Spleen (tissue), 11 donors: Measurements from ENCODE around the gene MAN2B1. TPM values are rescaled to one million over a fixed set of nuclear protein-coding genes. Genes with fewer than 3 reads are reported as not detected.
A peak's percentile ranks its signal among the peaks of the same experiment; 100 is the strongest.

ENCODE experiments used
- DNase-seq: peaks from one replicate; pipeline ENCODE4 v3.0.0-alpha.2; 2020
- H3K27ac ChIP-seq, 8 donors: fragments of 200-600 bp; sonication (generic) in 7 of 8; 1 replicate in 4 of 8; 2 replicates in 4 of 8; pipeline versions ENCODE4 v1.5.0 to v1.8.0; 2016 to 2021; ENCODE audit warnings: inconsistent platforms in 4 of 8, mild to moderate bottlenecking in 4 of 8, moderate library complexity in 1 of 8
- H3K27me3 ChIP-seq, 7 donors: fragments of 200-600 bp; sonication (generic) in 6 of 7; replicated peaks in 1 of 7; 1 replicate in 4 of 7; 2 replicates in 3 of 7; pipeline versions ENCODE4 v1.5.0 to v1.8.0; 2016 to 2021; ENCODE audit warnings: inconsistent platforms in 3 of 7, mild to moderate bottlenecking in 1 of 7
- H3K36me3 ChIP-seq, 6 donors: fragments of 200-600 bp; sonication (generic) in 5 of 6; 1 replicate in 4 of 6; 2 replicates in 2 of 6; pipeline versions ENCODE4 v1.5.0 to v1.8.0; 2016 to 2021; ENCODE audit warnings: inconsistent platforms in 2 of 6
- H3K4me1 ChIP-seq, 6 donors: fragments of 200-600 bp; sonication (generic) in 5 of 6; 1 replicate in 3 of 6; 2 replicates in 3 of 6; pipeline versions ENCODE4 v1.5.0 to v1.8.0; 2016 to 2021; ENCODE audit warnings: inconsistent platforms in 3 of 6
- H3K4me3 ChIP-seq, 8 donors: fragments of 200-600 bp; sonication (generic) in 7 of 8; 1 replicate in 4 of 8; 2 replicates in 4 of 8; pipeline versions ENCODE4 v1.5.0 to v1.8.0; 2016 to 2021; ENCODE audit warnings: inconsistent platforms in 4 of 8, mild to moderate bottlenecking in 4 of 8, moderate library complexity in 2 of 8
- H3K9me3 ChIP-seq, 8 donors: fragments of 200-600 bp; sonication (generic) in 7 of 8; 1 replicate in 4 of 8; 2 replicates in 4 of 8; pipeline versions ENCODE4 v1.5.0 to v1.8.0; 2016 to 2021; ENCODE audit warnings: inconsistent platforms in 4 of 8
- CTCF ChIP-seq, 11 experiments: fragments of 200-600 bp in 7 of 11; fragments of 450-650 bp in 4 of 11; sonication (generic) in 4 of 11; IDR thresholded peaks in 8 of 11; conservative IDR thresholded peaks in 3 of 11; 1 replicate in 7 of 11; 2 replicates in 4 of 11; pipeline versions ENCODE4 v1.4.0 to v1.8.0; 2016 to 2021; ENCODE audit warnings: antibody characterized with exemption in 11 of 11, inconsistent platforms in 4 of 11, mild to moderate bottlenecking in 1 of 11
- POLR2A ChIP-seq, 3 donors: fragments of 450-650 bp; IDR thresholded peaks; one replicate each; pipeline ENCODE4 v1.5.1; 2017; ENCODE audit warnings: antibody characterized with exemption in 3 of 3, mild to moderate bottlenecking in 1 of 3
- POLR2AphosphoS5 ChIP-seq, 3 donors: sonication (generic); formaldehyde crosslinking; IDR thresholded peaks; one replicate each; pipeline ENCODE4 v1.5.1; 2017; ENCODE audit warnings: antibody characterized with exemption in 3 of 3
- WGBS, 5 donors: extraction: QIAGEN DNeasy Blood & Tissue Kit in 3 of 5; methylation state at CpG; one replicate each; pipeline versions ENCODE4 v1.1.5 to v1.1.7; 2013 to 2018; 5-methylcytosine and 5-hydroxymethylcytosine counted together
- intact Hi-C: fragments of 100-400 bp; cut with DNase I; formaldehyde crosslinking; loops from one replicate; pipeline ENCODE4 v1.15.0; 2023; ENCODE audit warnings: low total_unique reads
- polyA plus RNA-seq, 3 donors: library from polyadenylated mRNA; stranded (reverse); fragments of 200-250 nt; gene quantifications; one replicate each; pipeline ENCODE4 v1.2.1, GENCODE V29; 2013
- small RNA-seq, 4 donors: library from RNA; depleted of rRNA; stranded (forward); fragments of <200 nt; gene quantifications; one replicate each; pipeline ENCODE3, GENCODE V24; 2016
- total RNA-seq, 7 donors: library from RNA; depleted of rRNA in 3 of 7; stranded (reverse); fragments of >200 nt in 3 of 7; fragmentation: NEBNext Ultra II Directional in 4 of 7; extraction: Animal tissue kit (Norgen Biotek cat#: 25700) in 4 of 7; gene quantifications; one replicate each; pipeline versions ENCODE4 v1.1.0 to v1.2.1, GENCODE V29; 2016 to 2021
- donor health status: healthy with polysubstance abuse.
- donor health status: DM: no; HTN: no; CAD: no; lungs with moderate emphysema.
- donor health status: DM: no; HTN: no; CAD: no.
- donor health status: Bipolar disorder and iron deficiency.
- donor health status: healthy.
- donor health status: DM: no; HTN: no; CAD: no.
- donor health status: DM: yes; HTN: yes; CAD: no.

The MAN2B1 gene
- total and polyA plus RNA-seq, 10 donors = 50.6 to 288 (median 190) TPM

- H3K27ac ChIP-seq = no peak overlapping the region
- peaks cover 0 to 71% (median 26%) of the 10 kb centered on the region in 6 donors for H3K36me3 ChIP-seq
- intact Hi-C loops = no loop called here
- TF ChIP-seq POLR2AphosphoS5 (IDR thresholded peaks at IDR 0.05) (no peak), POLR2A (IDR thresholded peaks at IDR 0.05) (no peak), CTCF (IDR thresholded peaks at IDR 0.05 in 8 of 11, conservative IDR thresholded peaks at IDR 0.05 in 3 of 11) (no peak)
- H3K4me1 ChIP-seq = peaks cover 8 to 62% (median 35%) of the 10 kb centered on the region in 6 donors
- no peaks in the 10 kb centered on the region for H3K27me3 ChIP-seq
- DNase-seq = no peak
- no peaks in the 10 kb centered on the region for H3K9me3 ChIP-seq
- no peak overlapping the region for H3K4me3 ChIP-seq
- WGBS, 5 donors = 90 to 100% (median 97%) methylated on average over 1 of the region's 1 CpG
Observed at GRCh38 chr19:12606796-12607195, 59.7 kb downstream of the MAN2B1 start.

DNA sequence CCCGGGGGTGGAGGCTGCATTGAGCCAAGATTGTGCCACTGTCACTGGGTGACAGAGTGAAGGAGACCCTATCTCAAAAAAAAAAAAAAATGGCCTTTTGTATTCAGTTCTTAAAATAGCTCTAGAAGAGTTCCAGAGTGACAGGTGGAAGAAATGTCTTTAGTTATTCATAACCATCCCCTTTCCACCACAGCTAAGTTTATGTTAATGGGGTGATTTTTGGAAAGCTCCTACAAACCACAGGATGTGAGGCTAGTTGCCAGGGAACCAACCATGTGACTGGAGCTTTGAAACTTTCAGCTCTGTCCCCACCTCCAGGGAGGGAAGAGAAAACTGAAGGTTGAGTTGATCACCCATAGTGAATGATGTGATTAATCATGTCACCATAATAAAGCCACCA is 62.8 kb downstream of the MAN2B1 start:
- H3K36me3 ChIP-seq = peaks cover 0 to 97% (median 31%) of the 10 kb centered on the region in 6 donors
- intact Hi-C loops = no loop called here
- H3K27me3 ChIP-seq = no peaks in the 10 kb centered on the region
- no peak for DNase-seq
- no peaks in the 10 kb centered on the region for H3K9me3 ChIP-seq
- WGBS, 5 donors = 84 to 100% (median 89%) methylated on average over 1 of the region's 1 CpG
- H3K4me3 ChIP-seq = no peak overlapping the region
- no peak overlapping the region for H3K27ac ChIP-seq
- TF ChIP-seq CTCF (IDR thresholded peaks at IDR 0.05 in 8 of 11, conservative IDR thresholded peaks at IDR 0.05 in 3 of 11) = no peak
- no peak for TF ChIP-seq POLR2A (IDR thresholded peaks at IDR 0.05)
- TF ChIP-seq POLR2AphosphoS5 (IDR thresholded peaks at IDR 0.05) = no peak
- peaks cover 0 to 37% (median 14%) of the 10 kb centered on the region in 6 donors for H3K4me1 ChIP-seq

- no peak for TF ChIP-seq POLR2AphosphoS5 (IDR thresholded peaks at IDR 0.05)
- no peak for TF ChIP-seq CTCF (IDR thresholded peaks at IDR 0.05 in 8 of 11, conservative IDR thresholded peaks at IDR 0.05 in 3 of 11)
- no peak for TF ChIP-seq POLR2A (IDR thresholded peaks at IDR 0.05)
- no peaks in the 10 kb centered on the region for H3K4me1 ChIP-seq
- H3K36me3 ChIP-seq = peaks cover 0 to 93% (median 31%) of the 10 kb centered on the region in 6 donors
- DNase-seq = no peak
- 87 to 92% (median 89%) methylated on average over 11 of the region's 11 CpGs for WGBS, 5 donors
- intact Hi-C loops = no loop called here
- H3K27me3 ChIP-seq = no peaks in the 10 kb centered on the region
- H3K9me3 ChIP-seq = no peaks in the 10 kb centered on the region
- H3K4me3 ChIP-seq = no peak overlapping the region
- no peak overlapping the region for H3K27ac ChIP-seq
Observed at GRCh38 chr19:12597594-12597993, 68.9 kb downstream of the MAN2B1 start.

- DNase-seq = peak; percentile 59
- Histone ChIP-seq H3K27ac (no peak overlapping the region), H3K4me3 (no peak overlapping the region), H3K36me3 (peaks cover 0 to 91% (median 28%) of the 10 kb centered on the region in 6 donors), H3K27me3 (no peaks in the 10 kb centered on the region), H3K9me3 (no peaks in the 10 kb centered on the region), H3K4me1 (no peaks in the 10 kb centered on the region)
- 84 to 95% (median 90%) methylated on average over 28 to 38 of the region's 38 CpGs for WGBS, 5 donors
- intact Hi-C loops = no loop called here
- TF ChIP-seq CTCF (IDR thresholded peaks at IDR 0.05 in 8 of 11, conservative IDR thresholded peaks at IDR 0.05 in 3 of 11) = no peak
- peak in 1 of 3 donors; percentile 27 for TF ChIP-seq POLR2AphosphoS5 (IDR thresholded peaks at IDR 0.05)
Observed at GRCh38 chr19:12596927-12597548, 69.5 kb downstream of the MAN2B1 start.

Small RNA genes lying within 50 kb of the gene (small RNA-seq; reads per million reads assigned to genes)
- 31.5 to 70.7 (median 44.5) reads per million in 4 donors for gene SNORD41

Other genes with a start within 250 kb of the MAN2B1 start
- gene ZNF443, start 225.7 kb downstream of the MAN2B1 start, total RNA-seq = 1 to 10 TPM; 2.7 to 9.7 (median 4.5) TPM
- 1 to 10 TPM; 1.4 to 2.0 (median 1.9) TPM for gene ZNF443, start 225.7 kb downstream of the MAN2B1 start, polyA plus RNA-seq
- 1 to 10 TPM; 3.9 to 6.8 (median 4.2) TPM for gene ZNF709, start 181.9 kb downstream of the MAN2B1 start, total RNA-seq
- 1 to 10 TPM; 1.1 to 1.4 (median 1.3) TPM for gene ZNF709, start 181.9 kb downstream of the MAN2B1 start, polyA plus RNA-seq
- 10 to 100 TPM; 17.0 to 24.5 (median 21.7) TPM for gene ZNF564, start 115.3 kb downstream of the MAN2B1 start, total RNA-seq
- 10 to 100 TPM in 1 of 3 donors, 1 to 10 TPM in 2; 5.9 to 11.4 (median 6.5) TPM for gene ZNF564, start 115.3 kb downstream of the MAN2B1 start, polyA plus RNA-seq
- 10 to 100 TPM; 11.6 to 21.7 (median 15.4) TPM for gene ZNF490, start 55.9 kb downstream of the MAN2B1 start, total RNA-seq
- gene ZNF490, start 55.9 kb downstream of the MAN2B1 start, polyA plus RNA-seq = 1 to 10 TPM in 1 of 3 donors, under 1 TPM in 2; 0.77 to 1.1 (median 0.93) TPM
- 10 to 100 TPM; 27.8 to 64.9 (median 33.4) TPM for gene ZNF791, start 55.8 kb downstream of the MAN2B1 start, total RNA-seq
- 10 to 100 TPM in 1 of 3 donors, 1 to 10 TPM in 2; 6.8 to 11.1 (median 7.3) TPM for gene ZNF791, start 55.8 kb downstream of the MAN2B1 start, polyA plus RNA-seq
- gene WDR83, start 65 bp upstream of the MAN2B1 start, total RNA-seq = 10 to 100 TPM in 6 of 7 donors, 1 to 10 TPM in 1; 6.4 to 15.7 (median 12.9) TPM
- gene WDR83, start 65 bp upstream of the MAN2B1 start, polyA plus RNA-seq = 10 to 100 TPM; 17.0 to 19.5 (median 19.0) TPM
- 100 to 1,000 TPM in 3 of 7 donors, 10 to 100 TPM in 4; 86.8 to 158 (median 96.0) TPM for gene DHPS, start 15.1 kb upstream of the MAN2B1 start, total RNA-seq
- 10 to 100 TPM; 55.1 to 76.6 (median 59.3) TPM for gene DHPS, start 15.1 kb upstream of the MAN2B1 start, polyA plus RNA-seq
- gene GNG14, start 21.3 kb upstream of the MAN2B1 start, total RNA-seq = not detected
- not detected for gene GNG14, start 21.3 kb upstream of the MAN2B1 start, polyA plus RNA-seq
- 1 to 10 TPM; 1.7 to 5.3 (median 3.8) TPM for gene FBXW9, start 29.9 kb upstream of the MAN2B1 start, total RNA-seq
- 1 to 10 TPM; 4.8 to 7.4 (median 5.2) TPM for gene FBXW9, start 29.9 kb upstream of the MAN2B1 start, polyA plus RNA-seq
- gene TNPO2, start 57.2 kb upstream of the MAN2B1 start, total RNA-seq = 10 to 100 TPM; 47.5 to 83.6 (median 61.5) TPM
- 10 to 100 TPM; 15.8 to 30.4 (median 22.9) TPM for gene TNPO2, start 57.2 kb upstream of the MAN2B1 start, polyA plus RNA-seq
- gene TRIR, start 67.9 kb upstream of the MAN2B1 start, total RNA-seq = 100 to 1,000 TPM; 127 to 225 (median 150) TPM
- gene TRIR, start 67.9 kb upstream of the MAN2B1 start, polyA plus RNA-seq = 100 to 1,000 TPM; 346 to 403 (median 386) TPM
- 10 to 100 TPM; 32.7 to 50.7 (median 38.4) TPM for gene GET3, start 70.8 kb upstream of the MAN2B1 start, total RNA-seq
- gene GET3, start 70.8 kb upstream of the MAN2B1 start, polyA plus RNA-seq = 10 to 100 TPM; 35.4 to 68.0 (median 52.8) TPM
- gene BEST2, start 85.0 kb upstream of the MAN2B1 start, total RNA-seq = not detected
- gene BEST2, start 85.0 kb upstream of the MAN2B1 start, polyA plus RNA-seq = not detected
- 10 to 100 TPM; 14.8 to 27.4 (median 25.2) TPM for gene HOOK2, start 108.8 kb upstream of the MAN2B1 start, total RNA-seq
- 10 to 100 TPM in 2 of 3 donors, 1 to 10 TPM in 1; 7.1 to 24.3 (median 20.5) TPM for gene HOOK2, start 108.8 kb upstream of the MAN2B1 start, polyA plus RNA-seq
- 100 to 1,000 TPM; 102 to 363 (median 189) TPM for gene JUNB, start 124.7 kb upstream of the MAN2B1 start, total RNA-seq
- 100 to 1,000 TPM in 1 of 3 donors, 10 to 100 TPM in 2; 57.5 to 118 (median 64.0) TPM for gene JUNB, start 124.7 kb upstream of the MAN2B1 start, polyA plus RNA-seq
- gene PRDX2, start 135.1 kb upstream of the MAN2B1 start, total RNA-seq = 100 to 1,000 TPM in 6 of 7 donors, 10 to 100 TPM in 1; 97.9 to 203 (median 140) TPM
- 100 to 1,000 TPM in 2 of 3 donors, 10 to 100 TPM in 1; 78.3 to 123 (median 108) TPM for gene PRDX2, start 135.1 kb upstream of the MAN2B1 start, polyA plus RNA-seq
- 1 to 10 TPM in 4 of 7 donors, not detected in 3; 1.1 to 4.8 (median 3.4) TPM for gene THSD8, start 135.3 kb upstream of the MAN2B1 start, total RNA-seq
- gene THSD8, start 135.3 kb upstream of the MAN2B1 start, polyA plus RNA-seq = 1 to 10 TPM; 5.2 to 9.1 (median 5.7) TPM
- 10 to 100 TPM in 6 of 7 donors, 1 to 10 TPM in 1; 9.8 to 15.9 (median 11.7) TPM for gene RNASEH2A, start 139.8 kb upstream of the MAN2B1 start, total RNA-seq
- gene RNASEH2A, start 139.8 kb upstream of the MAN2B1 start, polyA plus RNA-seq = 10 to 100 TPM in 2 of 3 donors, 1 to 10 TPM in 1; 4.4 to 12.2 (median 11.4) TPM
- not detected for gene RTBDN, start 167.8 kb upstream of the MAN2B1 start, total RNA-seq
- gene RTBDN, start 167.8 kb upstream of the MAN2B1 start, polyA plus RNA-seq = not detected
- under 1 TPM in 6 of 7 donors, not detected in 1; 0.23 to 0.65 (median 0.33) TPM for gene MAST1, start 171.8 kb upstream of the MAN2B1 start, total RNA-seq
- gene MAST1, start 171.8 kb upstream of the MAN2B1 start, polyA plus RNA-seq = under 1 TPM in 2 of 3 donors, not detected in 1; 0.12 to 0.32 TPM
- 10 to 100 TPM; 20.4 to 36.1 (median 24.4) TPM for gene DNASE2, start 214.7 kb upstream of the MAN2B1 start, total RNA-seq
- 10 to 100 TPM; 19.5 to 33.9 (median 28.1) TPM for gene DNASE2, start 214.7 kb upstream of the MAN2B1 start, polyA plus RNA-seq
- 10 to 100 TPM in 1 of 7 donors, 1 to 10 TPM in 3, under 1 TPM in 2, not detected in 1; 0.44 to 13.0 (median 2.7) TPM for gene KLF1, start 220.5 kb upstream of the MAN2B1 start, total RNA-seq
- gene KLF1, start 220.5 kb upstream of the MAN2B1 start, polyA plus RNA-seq = under 1 TPM; 0.13 to 0.67 (median 0.33) TPM
- gene GCDH, start 224.4 kb upstream of the MAN2B1 start, total RNA-seq = 10 to 100 TPM; 19.0 to 48.4 (median 29.3) TPM
- 10 to 100 TPM; 16.3 to 29.4 (median 20.1) TPM for gene GCDH, start 224.4 kb upstream of the MAN2B1 start, polyA plus RNA-seq